ENCODE results near the gene UBE2Q2. TPM values are rescaled to one million over a fixed set of nuclear protein-coding genes. Genes with fewer than 3 reads are reported as not detected.

Gene UBE2Q2
- total RNA-seq, 1 experiment from 2014 or later: 18.1 TPM

GRCh38 chr15:75822685-75823278 lies 20.5 kb upstream of the UBE2Q2 start:
- CTCF ChIA-PET: no interaction called here
- Histone ChIP-seq H3K9me3 (ENCODE audit: low read depth, low read length, poor library complexity, severe bottlenecking) (no peaks in the 10 kb centered on the region), H3K27ac (ENCODE audit: low read depth, low read length, poor library complexity, severe bottlenecking) (no peak overlapping the region), H3K27me3 (replicated peaks; ENCODE audit: insufficient read depth, low read depth, low read length, poor library complexity) (no peaks in the 10 kb centered on the region), H3K4me1 (ENCODE audit: insufficient read depth, low read length, poor library complexity, severe bottlenecking) (no peaks in the 10 kb centered on the region), H3K36me3 (ENCODE audit: insufficient read depth, low read length, poor library complexity, severe bottlenecking) (no peaks in the 10 kb centered on the region), H3K4me3 (ENCODE audit: low read depth, low read length, poor library complexity, severe bottlenecking) (no peak overlapping the region)
- BruUV-seq (replicated peaks): no TSS peak
- no peak for TF ChIP-seq CTCF (conservative IDR thresholded peaks at IDR 0.05; ENCODE audit: low read depth, low read length)
- TF ChIP-seq EZH2 (IDR thresholded peaks at IDR 0.05; ENCODE audit: borderline replicate concordance, low read depth, low read length, poor library complexity, severe bottlenecking): no peak
- no peak for DNase-seq (ENCODE audit: low spot score)
- intact Hi-C loops (cut with micrococcal nuclease; ENCODE audit: unreplicated experiment): no loop called here
- POLR2A ChIA-PET (ENCODE audit: low non-redundant PET): no interaction called here

DNA sequence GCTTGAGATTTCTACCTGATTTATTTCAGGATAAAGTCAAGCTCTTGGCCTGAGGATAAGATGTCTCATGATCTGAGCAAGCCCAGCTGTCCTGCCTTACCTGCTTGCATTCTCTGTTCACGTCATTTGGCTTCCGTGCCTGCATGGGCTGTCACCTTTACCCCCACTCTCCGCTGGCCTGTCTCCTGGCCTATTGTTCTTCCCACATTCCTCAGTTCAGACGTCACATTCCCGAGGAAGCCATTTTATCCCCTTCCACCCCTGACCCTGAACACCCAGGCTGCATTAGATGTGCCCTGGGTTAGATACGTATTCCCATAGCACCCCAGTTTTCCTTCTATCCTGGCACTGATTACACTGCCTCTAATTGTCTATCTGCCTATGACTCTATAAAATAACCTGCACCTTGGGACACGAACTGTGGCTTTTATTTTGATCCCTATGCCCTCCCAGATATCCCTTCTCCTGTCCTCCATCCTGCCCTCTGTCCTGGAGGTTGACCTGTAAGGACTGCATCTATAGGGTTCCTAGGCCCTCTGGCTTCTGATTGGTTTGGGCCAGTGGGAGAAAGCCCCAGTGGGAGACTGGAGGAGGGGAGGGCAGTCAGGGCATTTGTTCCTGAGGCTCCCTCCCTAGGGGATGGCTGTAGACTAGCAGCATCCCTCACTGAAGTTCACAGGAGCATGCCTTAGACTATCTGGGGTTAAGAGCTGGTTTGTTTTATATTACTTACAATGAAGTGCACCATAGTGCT lies 19.2 kb upstream of the UBE2Q2 start:
- no peak overlapping the region for H3K27ac ChIP-seq (ENCODE audit: low read depth, low read length, poor library complexity, severe bottlenecking)
- H3K27me3 ChIP-seq (replicated peaks; ENCODE audit: insufficient read depth, low read depth, low read length, poor library complexity): no peaks in the 10 kb centered on the region
- no peak overlapping the region for H3K4me3 ChIP-seq (ENCODE audit: low read depth, low read length, poor library complexity, severe bottlenecking)
- no peaks in the 10 kb centered on the region for H3K9me3 ChIP-seq (ENCODE audit: low read depth, low read length, poor library complexity, severe bottlenecking)
- H3K4me1 ChIP-seq (ENCODE audit: insufficient read depth, low read length, poor library complexity, severe bottlenecking): no peaks in the 10 kb centered on the region
- CTCF ChIA-PET: no interaction called here
- no peaks in the 10 kb centered on the region for H3K36me3 ChIP-seq (ENCODE audit: insufficient read depth, low read length, poor library complexity, severe bottlenecking)
- DNase-seq (ENCODE audit: low spot score): no peak
- intact Hi-C loops (cut with micrococcal nuclease; ENCODE audit: unreplicated experiment): no loop called here
- TF ChIP-seq CTCF (conservative IDR thresholded peaks at IDR 0.05; ENCODE audit: low read depth, low read length) (no peak), EZH2 (IDR thresholded peaks at IDR 0.05; ENCODE audit: borderline replicate concordance, low read depth, low read length, poor library complexity, severe bottlenecking) (no peak)
- POLR2A ChIA-PET (ENCODE audit: low non-redundant PET): no interaction called here
- BruUV-seq (replicated peaks): no TSS peak

DNA sequence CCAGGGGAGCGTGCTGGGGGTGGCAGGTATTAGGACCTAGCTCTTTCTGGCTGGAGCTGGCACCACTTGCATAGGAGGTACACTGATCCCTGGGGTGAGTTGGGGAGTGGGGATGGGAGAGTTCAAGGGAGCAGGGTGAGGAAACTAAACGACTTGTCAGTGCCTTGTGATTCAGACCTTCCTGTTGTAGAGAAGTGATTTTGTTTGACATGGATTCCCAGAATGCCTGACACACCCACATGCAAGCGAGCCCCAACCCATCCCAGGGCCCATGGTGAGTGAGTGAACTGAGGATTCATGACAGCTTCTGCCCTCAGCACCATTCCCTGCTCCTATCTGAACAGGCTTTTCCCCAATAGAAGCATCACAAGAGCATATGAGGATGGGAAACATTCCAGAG lies 15.6 kb upstream of the UBE2Q2 start:
- DNase-seq (ENCODE audit: low spot score): no peak
- no TSS peak for BruUV-seq (replicated peaks)
- ChIA-PET POLR2A (ENCODE audit: low non-redundant PET) (no interaction called here), CTCF (no interaction called here)
- H3K9me3 ChIP-seq (ENCODE audit: low read depth, low read length, poor library complexity, severe bottlenecking): no peaks in the 10 kb centered on the region
- no peak overlapping the region for H3K27ac ChIP-seq (ENCODE audit: low read depth, low read length, poor library complexity, severe bottlenecking)
- intact Hi-C loops (cut with micrococcal nuclease; ENCODE audit: unreplicated experiment): no loop called here
- H3K36me3 ChIP-seq (ENCODE audit: insufficient read depth, low read length, poor library complexity, severe bottlenecking): no peaks in the 10 kb centered on the region
- no peak overlapping the region for H3K4me3 ChIP-seq (ENCODE audit: low read depth, low read length, poor library complexity, severe bottlenecking)
- TF ChIP-seq EZH2 (IDR thresholded peaks at IDR 0.05; ENCODE audit: borderline replicate concordance, low read depth, low read length, poor library complexity, severe bottlenecking) (no peak), CTCF (conservative IDR thresholded peaks at IDR 0.05; ENCODE audit: low read depth, low read length) (no peak)
- no peaks in the 10 kb centered on the region for H3K4me1 ChIP-seq (ENCODE audit: insufficient read depth, low read length, poor library complexity, severe bottlenecking)
- H3K27me3 ChIP-seq (replicated peaks; ENCODE audit: insufficient read depth, low read depth, low read length, poor library complexity): no peaks in the 10 kb centered on the region

All from A673 (cell line).